Thyroid gland (tissue), 4 donors: ENCODE results near the gene ITIH2. TPM values are rescaled to one million over a fixed set of nuclear protein-coding genes. Genes with fewer than 3 reads are reported as not detected.

Source experiments
- DNase-seq, 2 donors: peaks; one replicate each; pipeline ENCODE4 v3.0.0-alpha.2; 2019
- H3K27ac ChIP-seq, 3 donors: fragments of 200-600 bp; sonication (generic); 1 replicate in 2 of 3; 2 replicates in 1 of 3; pipeline ENCODE4 v1.5.1; 2016 to 2019; ENCODE audit warnings: mild to moderate bottlenecking in 1 of 3, moderate library complexity in 1 of 3
- H3K27me3 ChIP-seq: fragments of 200-600 bp; sonication (generic); one replicate; pipeline ENCODE4 v1.5.1; 2019
- H3K36me3 ChIP-seq, 2 donors: fragments of 200-600 bp; sonication (generic); one replicate each; pipeline ENCODE4 v1.5.1; 2016 to 2019
- H3K4me1 ChIP-seq, 2 donors: fragments of 200-600 bp; sonication (generic); one replicate each; pipeline ENCODE4 v1.5.1; 2017 to 2019
- H3K4me3 ChIP-seq, 3 donors: fragments of 200-600 bp; sonication (generic); replicated peaks in 1 of 3; 1 replicate in 2 of 3; 2 replicates in 1 of 3; pipeline ENCODE4 v1.5.1; 2016; ENCODE audit warnings: mild to moderate bottlenecking in 1 of 3
- H3K9me3 ChIP-seq: fragments of 200-600 bp; sonication (generic); one replicate; pipeline ENCODE4 v1.5.1; 2017
- POLR2A ChIP-seq, 2 donors: fragments of 450-650 bp; IDR thresholded peaks; one replicate each; pipeline ENCODE4 v1.6.1; 2017; ENCODE audit warnings: antibody characterized with exemption in 2 of 2, mild to moderate bottlenecking in 2 of 2, moderate library complexity in 1 of 2
- WGBS, 2 donors: methylation state at CpG; one replicate each; pipeline ENCODE4 v1.1.5; 2017; 5-methylcytosine and 5-hydroxymethylcytosine counted together
- intact Hi-C: fragments of 100-400 bp; cut with DNase I; formaldehyde crosslinking; loops from one replicate; pipeline ENCODE4 v1.15.1; 2023
- total RNA-seq, 4 donors: library from RNA; depleted of rRNA; stranded (reverse); fragments of >200 nt; gene quantifications; one replicate each; pipeline ENCODE4 v1.2.3, GENCODE V29; 2016
- TF ChIP-seq, protein P1 (sequence below), 6 experiments: fragments of 200-600 bp in 3 of 6; fragments of 450-650 bp in 3 of 6; sonication (generic) in 3 of 6; IDR thresholded peaks; one replicate each; pipeline ENCODE4 v1.5.1; 2016 to 2019; ENCODE audit warnings: antibody characterized with exemption in 6 of 6, mild to moderate bottlenecking in 2 of 6, inconsistent platforms in 1 of 6, moderate library complexity in 1 of 6

Gene ITIH2
- total RNA-seq, 4 donors from 2014 or later: not detected

DNA sequence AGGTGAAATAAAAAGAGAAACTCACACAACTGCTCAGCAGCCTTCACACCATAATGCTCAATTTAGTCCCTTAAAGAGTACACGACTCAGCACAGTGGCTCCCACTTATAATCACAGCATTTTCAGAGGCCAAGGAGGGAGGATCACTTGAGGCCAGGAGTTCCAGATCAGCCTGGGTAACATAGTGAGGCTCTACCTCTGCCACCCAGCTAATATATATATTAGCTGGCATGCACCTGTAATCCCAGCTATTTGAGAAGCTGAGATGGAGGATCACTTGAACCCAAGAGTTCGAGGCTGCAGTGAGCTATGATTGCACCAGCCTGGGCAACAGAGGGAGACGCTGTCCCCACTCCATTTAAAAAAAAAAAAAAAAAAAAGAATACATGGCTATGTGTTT is 2.2 kb downstream of the ITIH2 start:
- DNase-seq: no peak
- WGBS, 2 donors: 77 to 91% methylated on average over 3 of the region's 3 CpGs
- Histone ChIP-seq H3K27me3 (no peaks in the 10 kb centered on the region), H3K9me3 (no peaks in the 10 kb centered on the region), H3K36me3 (no peaks in the 10 kb centered on the region), H3K4me1 (no peaks in the 10 kb centered on the region), H3K4me3 (no peak overlapping the region), H3K27ac (no peak overlapping the region)
- no peak for TF ChIP-seq POLR2A (IDR thresholded peaks at IDR 0.05)
- TF ChIP-seq, protein P1, sequence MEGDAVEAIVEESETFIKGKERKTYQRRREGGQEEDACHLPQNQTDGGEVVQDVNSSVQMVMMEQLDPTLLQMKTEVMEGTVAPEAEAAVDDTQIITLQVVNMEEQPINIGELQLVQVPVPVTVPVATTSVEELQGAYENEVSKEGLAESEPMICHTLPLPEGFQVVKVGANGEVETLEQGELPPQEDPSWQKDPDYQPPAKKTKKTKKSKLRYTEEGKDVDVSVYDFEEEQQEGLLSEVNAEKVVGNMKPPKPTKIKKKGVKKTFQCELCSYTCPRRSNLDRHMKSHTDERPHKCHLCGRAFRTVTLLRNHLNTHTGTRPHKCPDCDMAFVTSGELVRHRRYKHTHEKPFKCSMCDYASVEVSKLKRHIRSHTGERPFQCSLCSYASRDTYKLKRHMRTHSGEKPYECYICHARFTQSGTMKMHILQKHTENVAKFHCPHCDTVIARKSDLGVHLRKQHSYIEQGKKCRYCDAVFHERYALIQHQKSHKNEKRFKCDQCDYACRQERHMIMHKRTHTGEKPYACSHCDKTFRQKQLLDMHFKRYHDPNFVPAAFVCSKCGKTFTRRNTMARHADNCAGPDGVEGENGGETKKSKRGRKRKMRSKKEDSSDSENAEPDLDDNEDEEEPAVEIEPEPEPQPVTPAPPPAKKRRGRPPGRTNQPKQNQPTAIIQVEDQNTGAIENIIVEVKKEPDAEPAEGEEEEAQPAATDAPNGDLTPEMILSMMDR (IDR thresholded peaks at IDR 0.05): no peak
- intact Hi-C loops: no loop called here

DNA sequence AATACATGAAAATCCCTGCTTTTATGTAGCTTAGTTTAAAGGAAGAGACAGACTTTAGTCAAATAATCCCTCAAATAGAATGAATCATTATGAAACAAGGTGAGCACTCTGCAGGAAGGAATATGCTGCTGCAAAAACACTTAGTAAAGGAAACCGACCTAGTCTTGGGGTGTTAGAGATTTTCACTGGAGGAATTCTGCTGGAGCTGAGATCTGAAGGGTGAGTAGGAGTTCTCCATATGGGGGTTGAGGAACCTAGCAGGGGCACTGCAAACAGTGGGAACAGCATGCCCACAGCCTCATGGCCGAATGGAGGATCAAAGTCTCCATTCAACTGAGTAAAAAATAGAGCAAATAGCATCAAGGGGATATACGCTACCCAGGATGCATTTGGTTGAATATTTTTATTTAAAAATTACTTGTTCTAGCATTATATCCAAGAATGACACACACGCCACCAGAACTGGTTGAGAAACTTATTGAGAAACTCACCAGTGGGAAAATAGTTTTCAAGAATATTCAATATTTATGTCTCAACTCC is 3.5 kb downstream of the ITIH2 start:
- TF ChIP-seq POLR2A (IDR thresholded peaks at IDR 0.05): no peak
- 82 to 92% methylated on average over 4 of the region's 4 CpGs for whole genome bisulfite sequencing, 2 donors

DNA sequence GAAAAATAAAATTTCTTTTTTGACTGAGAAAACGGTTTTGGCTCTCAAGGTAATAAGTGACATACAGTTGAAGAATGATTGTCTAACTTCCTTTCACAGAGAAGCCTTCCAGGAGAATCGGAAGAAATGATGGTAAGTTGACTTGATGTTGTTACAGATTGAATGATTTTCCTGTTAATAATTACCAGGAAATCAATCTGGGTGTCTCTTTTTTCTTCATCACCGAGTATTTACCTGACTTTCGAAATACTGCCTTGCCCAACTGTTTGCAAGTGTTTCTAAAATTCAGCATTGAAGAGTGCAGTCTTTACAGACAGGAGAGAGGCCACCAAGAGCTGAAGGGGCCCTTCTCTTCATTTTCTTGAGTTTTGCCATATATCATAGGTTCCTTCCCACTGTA is 4.0 kb downstream of the ITIH2 start:
- H3K27me3 ChIP-seq: no peaks in the 10 kb centered on the region
- WGBS, 2 donors: 75 to 83% methylated on average over 4 of the region's 4 CpGs
- no peaks in the 10 kb centered on the region for H3K36me3 ChIP-seq
- TF ChIP-seq POLR2A (IDR thresholded peaks at IDR 0.05): no peak
- TF ChIP-seq, protein P1 (IDR thresholded peaks at IDR 0.05): no peak
- no peak overlapping the region for H3K4me3 ChIP-seq
- no peaks in the 10 kb centered on the region for H3K9me3 ChIP-seq
- H3K27ac ChIP-seq: no peak overlapping the region
- intact Hi-C loops: no loop called here
- H3K4me1 ChIP-seq: no peaks in the 10 kb centered on the region
- no peak for DNase-seq

More for the DNA sequence above, 3.5 kb downstream of the ITIH2 start:
- Histone ChIP-seq H3K36me3 (no peaks in the 10 kb centered on the region), H3K27ac (no peak overlapping the region), H3K4me3 (no peak overlapping the region), H3K27me3 (no peaks in the 10 kb centered on the region), H3K9me3 (no peaks in the 10 kb centered on the region), H3K4me1 (no peaks in the 10 kb centered on the region)
- intact Hi-C loops: no loop called here
- no peak for DNase-seq

DNA sequence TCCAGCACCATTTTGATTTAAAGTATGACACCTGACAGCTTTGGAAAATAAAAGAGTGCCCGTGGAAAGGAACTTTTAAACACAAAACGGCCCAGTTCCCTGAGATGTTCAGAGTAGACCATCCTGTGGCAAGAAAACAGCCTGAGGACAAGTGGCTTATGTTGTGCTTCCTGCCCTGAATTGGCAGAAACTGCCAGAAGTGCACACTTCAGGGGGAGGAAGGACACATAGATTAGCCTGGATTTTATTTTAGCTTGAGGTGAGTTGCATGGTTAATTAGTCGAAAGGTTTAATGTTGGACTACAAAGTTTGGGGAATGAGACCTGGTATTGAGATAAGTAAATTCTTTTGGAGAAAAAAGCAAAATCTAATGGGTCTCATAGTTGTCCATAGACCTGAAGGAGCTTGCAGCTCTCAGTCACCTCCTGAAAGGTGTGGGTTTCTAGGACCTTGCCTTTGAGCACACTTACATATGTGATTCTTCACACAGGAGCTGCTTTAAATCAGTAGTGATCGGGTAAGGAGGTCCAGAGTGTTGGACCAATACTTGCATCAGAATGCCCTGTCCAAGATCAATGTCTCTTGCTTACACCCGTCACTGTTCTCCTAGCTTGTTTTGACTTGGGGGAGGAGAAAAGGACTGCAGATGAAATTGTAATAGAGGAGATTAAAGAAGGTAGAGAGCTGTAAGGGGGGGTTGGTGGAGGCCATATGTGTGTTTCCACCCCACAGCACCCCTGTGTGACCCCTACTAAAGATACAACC is 4.9 kb downstream of the ITIH2 start:
- H3K27ac ChIP-seq: no peak overlapping the region
- no peak for TF ChIP-seq POLR2A (IDR thresholded peaks at IDR 0.05)
- TF ChIP-seq, protein P1 (IDR thresholded peaks at IDR 0.05): no peak
- H3K36me3 ChIP-seq: no peaks in the 10 kb centered on the region
- intact Hi-C loops: no loop called here
- H3K27me3 ChIP-seq: no peaks in the 10 kb centered on the region
- WGBS, 2 donors: 81 to 85% methylated on average over 5 of the region's 5 CpGs
- no peaks in the 10 kb centered on the region for H3K9me3 ChIP-seq
- no peak for DNase-seq
- H3K4me3 ChIP-seq: no peak overlapping the region
- H3K4me1 ChIP-seq: no peaks in the 10 kb centered on the region

DNA sequence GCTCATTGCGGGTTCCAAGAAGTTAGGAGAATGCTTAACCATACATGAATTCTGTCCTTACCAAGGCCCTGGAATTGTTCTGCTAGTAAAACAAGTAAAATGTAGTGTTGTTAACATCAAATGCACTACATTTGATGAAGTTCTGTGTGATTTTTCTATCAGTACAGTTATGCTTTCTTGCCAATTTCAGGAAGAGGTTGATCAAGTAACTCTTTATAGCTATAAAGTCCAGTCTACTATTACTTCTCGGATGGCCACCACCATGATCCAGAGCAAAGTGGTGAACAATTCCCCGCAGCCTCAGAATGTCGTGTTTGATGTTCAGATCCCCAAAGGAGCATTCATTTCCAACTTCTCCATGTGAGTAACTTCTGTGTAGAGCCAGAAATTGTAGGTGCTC is 5.7 kb downstream of the ITIH2 start:
- intact Hi-C loops: no loop called here
- H3K27ac ChIP-seq: no peak overlapping the region
- no peaks in the 10 kb centered on the region for H3K9me3 ChIP-seq
- TF ChIP-seq, protein P1 (IDR thresholded peaks at IDR 0.05): no peak
- TF ChIP-seq POLR2A (IDR thresholded peaks at IDR 0.05): no peak
- no peaks in the 10 kb centered on the region for H3K4me1 ChIP-seq
- no peak for DNase-seq
- 97 to 98% methylated on average over 4 of the region's 4 CpGs for WGBS, 2 donors
- H3K27me3 ChIP-seq: no peaks in the 10 kb centered on the region
- no peak overlapping the region for H3K4me3 ChIP-seq
- H3K36me3 ChIP-seq: no peaks in the 10 kb centered on the region
